GM18499 (cell line): ENCODE measurements around the gene SGMS1.

Experiments used
- ATAC-seq: cut with Tn5 transposase; IDR thresholded peaks from one replicate; pipeline ENCODE4 v1.9.1; 2021; ENCODE audit warnings: moderate number of reproducible peaks; ENCODE audit not compliant: insufficient read depth, unreplicated experiment

SGMS1 gene

DNA sequence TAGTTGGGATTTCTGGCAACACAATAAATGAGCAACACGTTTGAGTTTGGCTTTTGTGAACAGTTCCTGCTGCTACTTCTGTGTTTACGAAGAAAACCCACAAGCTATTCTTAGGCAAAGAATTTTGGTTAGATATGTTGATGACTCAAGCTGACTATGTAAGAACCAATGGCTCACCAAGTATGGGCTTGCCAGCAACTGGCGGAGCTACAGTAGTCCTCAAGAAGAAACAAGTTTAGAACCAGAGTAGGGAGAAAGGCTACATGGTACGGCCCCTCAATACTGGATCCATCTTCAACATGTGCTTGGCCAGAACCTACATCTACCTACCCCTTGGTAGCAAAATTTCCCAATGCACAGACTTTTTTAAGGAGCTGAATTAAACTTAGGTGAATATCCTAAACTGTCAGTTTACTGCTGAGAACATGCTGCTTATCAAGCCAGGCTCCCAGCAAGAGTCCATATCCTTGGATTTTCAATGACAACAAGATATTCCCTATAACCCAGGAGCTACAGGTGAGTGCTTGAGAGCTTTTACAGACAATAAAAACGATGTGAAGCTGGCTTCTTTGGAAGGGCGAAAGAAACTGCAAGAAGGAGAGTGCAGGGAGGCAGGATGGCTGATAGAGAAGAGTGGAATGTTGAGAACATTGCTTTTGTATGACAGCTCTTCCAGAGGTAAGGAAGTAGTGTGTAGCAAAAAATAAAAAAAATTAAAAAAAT lies 298.1 kb downstream of the SGMS1 start:
- ATAC-seq = peak; percentile 86

DNA sequence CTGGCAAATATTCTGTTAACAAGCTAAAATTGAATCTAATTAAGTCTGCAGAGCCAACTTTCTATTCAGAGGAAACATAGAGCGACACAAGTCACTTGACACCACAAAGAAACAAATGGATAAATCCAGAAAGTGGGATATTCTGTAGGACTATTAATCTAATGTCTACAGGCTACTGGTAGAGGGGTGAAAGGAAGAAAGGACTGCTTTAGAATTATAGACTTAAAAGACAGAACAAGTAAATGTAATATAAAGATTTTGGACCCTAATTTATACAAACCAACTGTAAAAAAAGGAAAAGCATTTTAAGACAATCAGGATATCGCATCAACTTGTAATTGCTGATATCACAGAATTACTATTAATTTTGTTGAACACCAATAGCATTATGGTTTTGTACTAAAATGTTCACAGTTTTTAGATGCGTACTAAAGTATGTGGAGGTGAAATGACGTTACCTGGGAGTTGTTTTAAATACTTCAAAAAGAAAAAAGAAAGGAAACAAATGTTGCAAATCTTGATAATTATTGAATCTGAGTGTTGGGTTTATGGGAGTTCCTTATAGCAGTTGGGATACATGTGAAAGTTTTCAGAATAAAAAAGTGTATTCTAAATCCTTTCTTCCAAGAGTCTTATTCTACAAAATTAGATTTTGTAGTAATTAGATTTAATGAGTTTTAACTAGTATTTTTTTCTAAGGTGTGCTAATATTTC lies 298.9 kb downstream of the SGMS1 start:
- no peak for ATAC-seq

DNA sequence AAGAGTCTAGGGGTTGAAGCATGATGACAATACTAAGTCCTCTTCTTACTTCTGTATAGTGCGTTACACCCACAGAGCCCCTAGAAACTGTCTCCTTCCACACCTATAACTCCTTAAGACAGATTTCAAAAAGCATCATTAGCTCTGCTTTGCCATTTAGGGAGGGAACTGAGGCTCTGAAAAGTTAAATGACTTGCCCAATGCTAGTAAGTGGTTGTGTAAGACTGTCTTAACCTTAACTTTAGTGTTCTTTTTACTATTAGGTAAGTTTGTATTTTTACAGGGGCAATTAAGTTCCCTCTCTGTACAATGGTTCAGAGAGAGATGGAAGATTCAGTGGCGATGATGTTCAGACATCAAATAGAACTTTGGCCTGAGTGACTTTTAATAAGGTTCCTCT lies 299.7 kb downstream of the SGMS1 start:
- ATAC-seq = no peak

DNA sequence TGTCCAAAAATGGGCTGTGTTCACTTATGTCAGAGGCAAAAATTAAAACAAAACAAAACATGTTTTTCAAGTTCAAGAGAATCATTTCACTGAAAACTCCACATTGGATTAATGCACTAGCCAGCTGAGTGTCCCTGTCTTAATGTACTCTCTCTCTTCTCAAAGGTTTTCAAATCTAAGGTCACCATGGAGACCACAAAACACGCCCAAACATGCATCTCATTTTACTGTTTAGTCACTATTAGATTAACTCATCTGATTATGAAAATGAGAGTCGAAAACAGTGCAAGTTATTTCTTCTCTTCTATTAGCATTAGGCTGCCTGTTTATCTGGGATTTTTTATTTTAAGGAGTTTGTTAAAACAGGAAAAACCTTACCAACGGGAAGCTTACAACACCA lies 301.7 kb downstream of the SGMS1 start:
- no peak for ATAC-seq

DNA sequence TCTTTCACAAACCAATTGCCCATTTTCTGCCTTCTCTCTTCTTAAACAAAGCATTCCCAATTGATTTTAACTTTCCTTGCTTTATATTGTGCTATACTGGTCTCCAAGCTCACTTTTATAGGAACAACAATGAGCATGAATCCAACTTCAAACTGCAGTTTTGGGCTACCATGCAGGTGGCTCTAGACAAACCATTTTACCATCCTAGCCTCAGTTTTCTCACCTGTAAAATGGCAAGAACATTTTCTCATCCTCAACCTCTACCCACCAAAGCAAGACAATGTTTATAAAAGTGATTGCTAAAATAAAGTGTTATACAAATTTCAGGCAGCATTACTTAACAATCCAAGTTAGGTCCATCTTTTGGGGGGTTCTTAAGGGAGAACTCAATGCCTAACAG lies 305.6 kb downstream of the SGMS1 start:
- no peak for ATAC-seq

DNA sequence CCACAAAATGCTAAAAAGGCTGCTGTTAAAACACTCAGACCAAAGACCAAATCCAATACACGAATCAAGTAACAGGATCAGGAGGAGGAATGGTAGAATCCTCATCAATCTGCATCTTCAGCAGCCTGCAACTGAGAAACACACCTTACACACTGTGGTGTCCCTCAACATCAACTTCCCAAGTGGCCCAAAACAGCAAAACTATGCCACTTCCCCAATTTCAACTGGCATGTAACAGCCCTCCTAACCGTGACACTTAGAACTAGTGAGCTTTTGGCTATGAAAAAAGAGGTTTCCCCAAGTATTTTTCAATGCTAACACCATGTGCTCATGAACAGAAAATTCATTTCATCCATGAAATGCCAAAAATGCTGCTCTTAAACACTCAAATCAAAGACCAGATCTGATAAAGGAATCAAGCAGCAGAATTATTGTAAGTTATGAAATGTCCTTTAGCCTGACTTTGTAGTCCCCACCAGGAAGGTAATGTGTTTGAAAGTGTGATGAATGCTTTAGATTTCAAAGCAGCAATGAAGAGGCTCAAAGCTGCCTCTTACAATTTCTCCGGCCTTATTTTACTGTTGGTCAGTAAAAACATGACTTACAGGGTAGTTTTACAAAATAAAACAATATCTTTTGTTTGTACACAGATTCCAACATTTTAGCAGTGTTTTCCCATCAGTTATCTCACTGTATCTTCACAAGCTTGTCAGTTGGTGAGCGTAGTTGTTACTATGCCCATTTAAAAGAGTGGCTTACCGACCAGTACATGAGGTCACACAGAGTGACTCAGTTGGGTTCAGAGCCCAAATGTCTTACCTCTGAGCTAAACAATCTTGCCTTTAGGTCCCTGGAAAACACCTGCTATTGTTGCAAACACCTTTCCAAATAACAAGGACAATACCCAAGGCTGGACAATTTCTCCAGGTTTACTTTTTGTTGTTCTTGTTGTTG lies 306.8 kb downstream of the SGMS1 start:
- ATAC-seq = no peak

DNA sequence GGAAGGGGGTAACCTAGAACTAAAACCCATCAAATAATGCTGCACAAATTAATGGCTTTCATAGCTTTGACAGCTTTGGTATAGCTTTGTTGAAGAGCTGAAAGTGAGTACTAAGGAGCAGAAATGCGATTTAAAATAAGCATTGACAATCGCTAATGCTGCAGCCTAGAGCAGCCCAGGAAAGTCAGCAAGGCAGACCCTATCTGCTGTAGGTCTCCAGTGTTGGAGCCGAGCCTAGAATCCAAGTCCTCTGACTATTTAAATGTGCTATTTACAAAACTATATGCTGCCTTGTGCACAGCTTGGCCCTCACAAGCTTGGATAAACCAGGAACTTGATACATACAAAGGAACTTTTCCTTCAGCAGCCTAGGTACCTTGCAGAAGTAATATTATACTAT lies 307.6 kb downstream of the SGMS1 start:
- ATAC-seq = no peak

DNA sequence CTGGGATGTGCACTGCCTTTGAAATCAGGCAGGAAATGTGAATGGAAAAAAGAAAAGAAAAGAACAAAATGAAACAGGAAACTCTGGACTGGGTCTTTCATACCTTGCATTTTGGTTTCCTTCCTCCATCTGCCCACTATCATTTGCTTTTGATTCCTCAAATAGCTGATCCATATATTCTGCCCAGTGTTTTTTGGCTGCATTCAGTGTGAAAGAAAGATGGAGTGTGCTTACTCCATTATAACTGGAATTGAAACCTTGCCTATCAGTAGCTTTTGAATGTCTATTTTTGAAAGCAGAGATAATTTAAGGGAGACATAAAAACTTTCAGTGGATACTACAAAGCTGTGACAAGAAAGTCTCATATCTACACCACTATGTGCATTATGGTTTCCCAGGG lies 308.3 kb downstream of the SGMS1 start:
- no peak for ATAC-seq

DNA sequence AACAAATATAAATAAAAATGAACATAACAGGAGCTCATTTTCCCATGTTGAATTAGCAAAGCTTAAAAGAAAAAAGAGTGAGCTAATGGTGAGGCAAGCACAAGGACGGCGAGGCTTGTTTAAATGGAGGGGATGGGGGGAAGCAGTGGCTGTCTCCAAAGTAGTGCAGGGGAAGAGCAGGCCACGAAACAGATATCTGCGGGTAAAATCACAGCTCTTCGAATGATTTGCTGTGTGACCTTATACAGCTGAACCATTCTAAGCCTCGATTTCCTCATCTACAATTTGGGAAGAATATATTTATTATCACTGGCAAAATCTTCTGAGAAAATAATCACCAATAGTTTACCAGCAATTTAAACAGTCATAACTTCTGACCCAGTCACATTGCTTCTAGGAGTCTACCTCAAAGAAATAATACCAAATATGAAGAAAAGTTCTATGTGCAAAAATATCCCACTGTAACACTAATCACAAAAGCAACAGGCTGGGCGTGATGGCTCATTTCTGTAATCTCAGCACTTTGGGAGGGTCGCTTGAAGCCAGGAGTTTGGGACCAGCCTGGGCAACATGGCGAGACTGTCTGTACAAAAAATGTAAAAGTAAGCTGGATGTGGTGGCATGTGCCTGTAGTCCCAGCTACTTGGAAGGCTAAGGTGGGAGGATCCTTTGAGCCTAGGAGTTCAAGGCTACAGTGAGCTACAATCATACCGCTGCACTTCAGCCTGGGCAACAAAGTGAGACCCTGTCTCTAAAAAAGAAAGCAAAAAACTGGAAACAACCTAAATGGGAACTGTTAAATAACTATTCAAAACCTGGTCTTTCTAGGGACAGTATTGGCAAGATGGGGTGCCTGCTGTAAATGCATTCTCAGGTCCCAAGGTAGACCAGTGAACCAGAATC lies 309.3 kb downstream of the SGMS1 start:
- no peak for ATAC-seq

DNA sequence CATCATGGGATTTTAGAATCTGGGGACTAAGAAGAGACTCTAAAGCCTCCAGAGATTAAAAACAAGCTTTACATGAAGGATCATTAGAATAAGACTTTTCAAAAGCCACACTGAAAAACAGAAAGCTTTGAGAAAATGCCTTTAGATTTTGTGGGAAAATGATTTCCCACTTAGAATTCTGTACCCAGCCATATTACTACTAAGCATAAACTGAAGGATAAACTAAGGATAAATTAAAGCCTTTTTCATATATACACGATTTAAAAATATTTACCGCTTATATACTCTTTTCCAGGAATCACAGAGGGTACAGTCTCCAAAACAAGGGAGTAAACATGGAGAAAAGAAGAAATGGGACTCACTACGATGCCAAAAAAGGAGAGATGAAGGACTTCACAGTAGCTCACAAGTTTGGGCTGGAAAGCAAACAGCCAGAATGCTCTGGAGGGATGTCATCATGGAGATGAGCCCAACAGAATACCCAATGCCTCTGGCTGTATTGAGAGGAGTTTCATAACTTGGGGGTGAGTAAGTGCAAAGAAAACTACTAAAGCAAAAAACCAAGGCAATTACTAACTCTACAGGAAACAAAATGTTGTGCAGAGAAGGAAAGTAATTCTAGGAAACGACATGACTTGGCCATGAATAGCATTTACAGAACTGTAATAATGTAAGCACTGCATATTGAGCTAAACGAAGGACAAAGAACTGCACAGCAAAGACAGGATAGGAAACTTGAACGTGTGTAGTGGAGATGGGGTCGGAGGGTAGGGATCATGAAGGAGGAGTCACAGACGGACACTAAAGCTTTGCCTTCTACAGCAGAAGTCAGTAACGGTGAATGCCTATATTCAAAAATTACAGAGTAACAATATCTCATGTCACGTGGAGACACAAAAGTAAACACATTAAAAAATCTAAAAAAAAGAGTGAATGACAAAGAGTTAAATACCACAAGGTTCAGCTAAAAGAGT lies 311.0 kb downstream of the SGMS1 start:
- no peak for ATAC-seq

DNA sequence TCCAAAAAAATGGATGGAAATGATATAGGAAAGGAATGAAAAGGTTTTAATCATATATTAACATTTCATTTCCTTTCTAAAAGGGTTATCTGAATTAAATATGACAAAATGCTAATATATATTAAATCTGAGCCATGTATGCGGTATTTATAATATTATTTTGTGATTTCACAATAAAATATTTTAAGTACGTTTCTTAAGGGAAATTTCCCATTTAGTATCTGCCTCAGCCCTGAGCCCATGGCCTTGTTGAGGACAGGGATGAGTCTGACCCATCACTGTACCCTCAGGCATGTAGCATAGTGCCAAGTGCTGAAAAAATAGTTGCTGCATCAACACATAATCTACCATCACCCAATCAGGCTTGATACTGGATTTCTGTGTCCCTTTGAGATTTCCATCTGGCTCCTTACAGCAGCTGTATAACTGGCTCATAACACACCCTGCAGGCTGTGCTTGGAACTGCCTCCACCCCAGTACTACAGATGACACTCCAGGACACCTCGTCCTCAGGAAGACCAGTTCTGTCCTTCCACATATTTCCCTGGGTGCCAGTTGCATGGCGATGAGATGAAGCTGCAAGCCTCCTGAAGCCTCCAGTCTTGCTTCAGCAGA lies 313.1 kb downstream of the SGMS1 start:
- ATAC-seq = peak; percentile 56

DNA sequence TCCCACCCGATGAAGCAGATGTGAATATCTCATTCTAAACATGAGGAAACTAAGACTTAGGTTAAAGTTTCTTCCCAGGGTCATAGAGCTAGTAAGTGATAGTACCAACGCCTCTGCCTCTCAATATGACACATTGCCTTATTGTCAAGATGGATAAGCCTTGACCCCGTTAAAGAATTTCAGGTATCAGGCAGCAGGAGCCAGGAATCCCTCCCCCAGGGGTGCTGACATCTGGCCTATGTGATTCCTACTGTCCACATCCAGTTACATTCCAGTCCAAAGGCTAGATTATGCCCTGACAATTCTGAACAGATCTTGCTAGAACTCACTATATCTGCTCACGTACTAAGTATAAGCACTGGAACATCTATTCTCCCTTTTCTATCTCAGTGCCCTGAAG lies 314.4 kb downstream of the SGMS1 start:
- no peak for ATAC-seq

DNA sequence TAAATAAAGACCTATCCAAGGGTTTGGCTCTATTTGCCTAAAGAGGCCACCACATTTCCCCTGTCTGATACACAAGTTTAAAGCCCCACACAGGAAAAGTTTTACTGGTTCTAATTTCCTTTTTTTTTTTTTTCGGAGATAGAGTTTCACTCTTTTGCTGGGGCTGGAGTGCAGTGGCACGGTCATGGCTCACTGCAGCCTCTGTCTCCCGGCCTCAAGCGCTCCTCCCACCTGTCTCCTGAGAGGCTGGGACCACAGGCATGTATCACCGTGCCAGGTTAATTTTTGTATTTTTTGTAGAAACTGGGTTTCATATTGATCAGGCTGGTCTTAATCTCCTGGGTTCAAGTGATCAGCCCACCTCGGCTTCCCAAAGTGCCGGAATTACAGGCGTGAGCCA lies 319.1 kb downstream of the SGMS1 start:
- no peak for ATAC-seq

DNA sequence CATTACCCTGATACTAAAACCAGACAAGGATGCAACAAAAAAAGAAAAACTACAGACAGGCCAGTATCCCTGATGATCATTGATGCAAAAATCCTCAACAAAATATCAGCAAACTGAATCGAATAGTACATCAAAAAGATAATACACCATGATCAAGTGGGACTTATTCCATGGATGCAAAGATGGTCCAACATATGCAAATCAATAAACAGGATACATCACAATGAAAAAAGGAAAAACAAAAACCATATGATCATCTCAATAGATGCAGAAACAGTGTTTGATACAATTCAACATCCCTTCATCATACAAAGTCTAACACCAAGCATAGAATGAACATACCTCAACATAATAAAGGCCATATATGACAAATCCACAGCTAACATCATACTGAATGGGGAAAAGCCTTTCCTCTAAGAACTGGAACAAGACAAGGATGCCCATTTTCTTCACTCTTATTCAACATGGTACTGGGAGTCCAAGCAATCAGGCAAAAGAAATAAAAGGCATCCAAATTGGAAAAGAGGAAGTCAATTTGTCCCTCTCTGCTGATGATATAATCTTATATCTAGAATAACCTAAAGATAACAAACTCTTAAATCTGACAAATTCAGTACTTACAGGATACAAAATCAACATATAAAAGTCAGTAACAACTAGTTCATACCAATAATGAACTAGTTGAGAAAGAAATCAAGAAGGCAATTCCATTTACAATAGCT lies 323.6 kb downstream of the SGMS1 start:
- ATAC-seq = no peak

DNA sequence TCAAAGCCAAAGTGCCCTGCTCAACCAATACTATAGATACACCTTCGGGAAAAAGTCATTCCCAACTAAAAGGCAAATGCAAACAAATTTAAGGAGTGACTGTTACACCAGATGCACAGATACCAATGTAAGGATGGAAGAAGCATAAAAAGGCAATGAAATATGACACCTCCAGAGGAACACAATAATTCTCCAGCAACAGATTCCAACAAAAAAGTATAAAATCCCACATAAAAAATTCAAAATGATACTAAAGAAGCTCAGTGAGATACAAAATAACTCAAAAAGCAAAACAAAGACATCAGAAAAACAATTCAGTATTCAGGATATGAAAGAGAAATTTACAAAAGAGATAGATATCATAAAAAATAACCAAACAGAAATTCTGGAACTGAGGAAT lies 328.4 kb downstream of the SGMS1 start:
- ATAC-seq = no peak

DNA sequence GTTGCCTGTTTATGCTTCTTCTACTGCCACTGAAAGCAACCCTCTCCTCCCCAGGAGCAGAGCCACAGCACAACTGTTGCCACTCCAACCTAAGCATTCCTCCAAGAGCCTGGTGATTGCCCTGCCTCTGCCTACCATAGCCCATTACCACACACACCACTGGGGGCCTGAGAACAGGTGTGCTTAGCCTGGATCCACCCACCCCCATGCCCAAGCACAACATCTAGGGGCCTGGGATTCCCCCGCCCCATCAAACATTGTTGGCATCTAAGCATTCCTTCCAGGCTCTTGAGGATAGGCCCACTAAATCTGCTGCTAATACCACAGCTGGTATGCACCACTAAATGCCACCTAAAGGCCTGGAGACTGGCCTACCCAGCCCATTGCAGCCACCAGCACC lies 329.2 kb downstream of the SGMS1 start:
- no peak for ATAC-seq

DNA sequence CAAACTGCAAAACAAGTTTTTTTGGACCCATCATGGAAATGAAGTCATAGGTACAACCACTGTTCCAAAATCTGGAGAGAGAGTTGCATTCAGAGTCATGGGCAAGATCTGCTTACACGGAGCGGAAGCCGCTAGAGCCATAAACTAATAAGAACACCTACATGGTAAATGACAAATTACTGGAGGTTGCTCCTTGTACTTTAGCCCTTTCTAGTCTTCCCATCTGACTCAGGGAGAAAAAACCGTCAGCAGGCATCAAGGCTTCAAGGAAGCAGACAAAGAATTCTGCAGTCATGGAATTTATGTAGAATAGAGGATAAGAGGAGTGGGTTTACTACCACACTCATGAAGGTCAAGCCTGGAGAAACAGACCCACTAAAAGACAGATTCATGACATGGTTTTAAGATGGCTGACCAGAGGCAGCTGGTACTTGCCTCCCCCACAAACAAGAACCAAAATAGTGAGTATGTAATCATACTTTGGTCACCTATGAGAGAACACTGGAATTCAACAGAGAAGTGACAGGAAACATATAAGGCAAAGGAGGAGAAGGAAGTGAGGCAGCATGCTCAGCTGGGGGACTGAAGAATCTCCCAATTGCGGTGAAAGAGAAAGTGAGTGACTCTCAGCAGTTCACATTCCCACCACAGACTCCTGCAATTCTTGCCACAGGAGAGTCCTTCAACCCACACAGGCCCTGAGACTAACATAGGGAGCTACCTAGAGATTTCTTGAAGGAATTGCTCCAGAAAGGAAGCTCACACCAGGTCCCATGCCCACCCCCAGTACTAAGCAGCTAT lies 330.0 kb downstream of the SGMS1 start:
- no peak for ATAC-seq
